Right cardiac atrium (tissue), 5 donors: ENCODE results near the gene NARF. TPM values are rescaled to one million over a fixed set of nuclear protein-coding genes. Genes with fewer than 3 reads are reported as not detected.
A peak's percentile ranks its signal among the peaks of the same experiment; 100 is the strongest.

ENCODE experiments used
- ATAC-seq, 2 donors: fragments of 200-7000 bp; cut with Tn5 transposase; one replicate each; pipeline versions ENCODE4 v1.8.0 to v1.9.1; 2020; ENCODE audit warnings: moderate library complexity in 2 of 2, mild to moderate bottlenecking in 1 of 2
- DNase-seq, 3 donors: peaks; one replicate each; pipeline ENCODE4 v3.0.0-alpha.2; 2020
- H3K27ac ChIP-seq: one replicate; pipeline ENCODE4 v1.5.1; 2013; ENCODE audit warnings: mild to moderate bottlenecking, low read length, control low read depth, moderate library complexity
- H3K27me3 ChIP-seq: one replicate; pipeline ENCODE4 v1.6.1; 2013; ENCODE audit not compliant: control insufficient read depth, insufficient read depth
- H3K4me1 ChIP-seq: one replicate; pipeline ENCODE4 v1.6.1; 2013; ENCODE audit warnings: low read length; ENCODE audit not compliant: control insufficient read depth, insufficient read depth
- H3K4me3 ChIP-seq: one replicate; pipeline ENCODE4 v1.5.1; 2013; ENCODE audit warnings: low read length, control low read depth
- H3K9me3 ChIP-seq: one replicate; pipeline ENCODE4 v1.6.1; 2013; ENCODE audit warnings: low read length; ENCODE audit not compliant: control insufficient read depth
- WGBS: extraction: QIAGEN DNeasy Blood & Tissue Kit; methylation state at CpG from one replicate; pipeline ENCODE4 v1.1.7; 2013; 5-methylcytosine and 5-hydroxymethylcytosine counted together
- intact Hi-C, 4 donors: fragments of 100-400 bp; cut with DNase I; formaldehyde crosslinking; loops; one replicate each; pipeline versions ENCODE4 v1.11.0 to v1.14.0; 2022 to 2023
- polyA plus RNA-seq: library from polyadenylated mRNA; stranded (reverse); fragments of 200-250 nt; gene quantifications from one replicate; pipeline ENCODE4 v1.2.3, GENCODE V29; 2013
- total RNA-seq, 4 donors: library from RNA; stranded (reverse); fragmentation: NEBNext Ultra II Directional; extraction: Animal tissue kit (Norgen Biotek cat#: 25700); gene quantifications; one replicate each; pipeline ENCODE4 v1.2.1, GENCODE V29; 2021
- donor health status: healthy with polysubstance abuse.
- donor health status: DM: no; HTN: yes; CAD: no.
- donor health status: DM: no; HTN: no; CAD: no.
- donor health status: DM: no; HTN: yes; CAD: no; lungs with severe emphysema.
- donor health status: DM: yes; HTN: yes; CAD: no.

The NARF gene
- total and polyA plus RNA-seq, 5 donors = 67.4 to 99.6 (median 79.1) TPM

- DNase-seq (peak in 2 of 3 donors; percentile 24 to 30), ATAC-seq (no peak)
- intact Hi-C loops = no loop called here
- no peak overlapping the region for H3K27ac ChIP-seq
- H3K4me1 ChIP-seq = no peaks in the 10 kb centered on the region
- 85% methylated on average over 13 of the region's 13 CpGs for WGBS
- H3K4me3 ChIP-seq = no peak overlapping the region
- no peaks in the 10 kb centered on the region for H3K9me3 ChIP-seq
- no peaks in the 10 kb centered on the region for H3K27me3 ChIP-seq
These were observed 34.2 kb downstream of the NARF start for GRCh38 chr17:82492643-82493225.

DNA sequence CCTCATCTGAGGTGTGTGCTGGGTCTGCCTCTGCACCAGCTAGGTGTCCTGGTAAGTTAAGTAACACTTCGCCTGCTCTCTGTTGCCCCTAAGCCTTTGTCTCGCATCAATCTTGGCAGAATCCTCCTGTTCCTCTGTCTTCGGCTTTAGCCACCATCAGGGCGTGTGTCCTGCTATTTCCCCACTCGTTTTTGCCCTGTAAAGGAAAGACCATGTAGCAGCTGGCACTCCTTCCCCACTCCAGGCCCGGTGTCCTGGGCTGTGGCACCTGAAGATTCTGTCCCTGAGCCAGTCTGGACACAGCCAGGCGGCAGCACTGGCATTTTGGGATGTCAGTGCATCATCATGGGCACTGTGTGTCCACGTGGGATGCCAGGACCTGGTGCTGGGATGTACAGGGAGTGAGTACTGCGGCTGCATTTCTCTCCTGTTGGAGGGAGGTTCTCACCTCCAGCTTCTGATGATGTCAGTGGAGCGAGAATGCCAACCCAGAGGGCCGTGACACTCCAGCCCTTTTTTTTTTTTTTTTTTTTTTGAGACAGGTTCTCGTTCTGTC lies 34.8 kb downstream of the NARF start:
- no peaks in the 10 kb centered on the region for H3K27me3 ChIP-seq
- H3K4me3 ChIP-seq = no peak overlapping the region
- WGBS = 78% methylated on average over 12 of the region's 12 CpGs
- no peaks in the 10 kb centered on the region for H3K4me1 ChIP-seq
- no peak for ATAC-seq
- intact Hi-C loops = no loop called here
- no peak overlapping the region for H3K27ac ChIP-seq
- H3K9me3 ChIP-seq = no peaks in the 10 kb centered on the region
- DNase-seq = peak in 1 of 3 donors; percentile 25

DNA sequence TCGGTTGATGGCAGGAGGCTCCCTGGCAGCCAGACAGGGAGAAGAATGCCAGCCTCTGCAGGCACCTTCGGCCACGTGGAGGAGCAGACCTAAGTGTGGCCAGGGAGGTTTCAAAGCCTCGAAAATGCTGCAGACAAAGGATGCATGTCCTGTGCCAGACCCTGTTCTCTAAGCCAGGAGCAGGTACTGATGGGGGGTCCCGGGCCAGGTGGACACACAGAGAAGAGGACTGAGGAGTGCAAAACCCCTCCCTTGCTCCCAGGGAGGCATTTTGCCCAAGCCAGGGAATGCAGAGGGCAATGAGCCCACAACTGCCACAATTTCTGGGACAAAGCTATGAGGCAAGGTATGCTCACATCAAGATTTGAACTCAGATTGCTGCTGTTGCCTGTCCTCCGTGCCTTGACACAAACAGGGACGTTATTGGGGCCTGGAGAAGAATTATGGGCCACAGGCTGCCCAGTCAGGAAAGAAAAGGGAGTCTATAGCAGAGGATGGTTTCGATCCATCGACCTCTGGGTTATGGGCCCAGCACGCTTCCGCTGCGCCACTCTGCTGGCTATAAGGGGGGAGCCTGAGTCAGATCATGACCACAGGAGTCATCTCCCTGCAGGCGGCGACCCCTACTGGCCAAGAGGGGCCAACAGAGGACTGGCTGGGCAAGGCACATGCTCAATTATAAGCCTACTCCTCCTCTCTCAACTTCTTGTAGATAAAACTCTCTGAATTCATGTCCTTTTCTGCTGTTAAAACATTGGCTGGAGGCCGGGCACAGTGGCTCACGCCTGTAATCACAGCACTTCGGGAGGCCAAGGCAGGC lies 35.9 kb downstream of the NARF start:
- peak; percentile 86 to 89 for ATAC-seq
- peak overlapping the region; percentile 29 for H3K27ac ChIP-seq
- no peak overlapping the region for H3K4me3 ChIP-seq
- no peaks in the 10 kb centered on the region for H3K9me3 ChIP-seq
- no peaks in the 10 kb centered on the region for H3K4me1 ChIP-seq
- H3K27me3 ChIP-seq = no peaks in the 10 kb centered on the region
- WGBS = 5% methylated on average over 17 of the region's 17 CpGs
- intact Hi-C loops = loop anchor here in 2 of 4 donors (5.0 kb wide), 1 partner anchor 58 kb away; no protein-coding TSS in a partner anchor
- DNase-seq = peak; percentile 87 to 95 (median 93)

GRCh38 chr17:82495844-82496528 lies 37.4 kb downstream of the NARF start:
- Histone ChIP-seq H3K27me3 (no peaks in the 10 kb centered on the region), H3K4me3 (no peak overlapping the region), H3K9me3 (no peaks in the 10 kb centered on the region), H3K4me1 (no peaks in the 10 kb centered on the region), H3K27ac (no peak overlapping the region)
- ATAC-seq = no peak
- WGBS = 68% methylated on average over 12 of the region's 12 CpGs
- DNase-seq = peak in 2 of 3 donors; percentile 42 to 45
- intact Hi-C loops = loop anchor here in 2 of 4 donors (5.0 kb wide), 1 partner anchor 56 kb away; no protein-coding TSS in a partner anchor

GRCh38 chr17:82496529-82497434 lies 38.2 kb downstream of the NARF start:
- 9% methylated on average over 83 of the region's 83 CpGs for WGBS
- peak; percentile 98 to 99 (median 99) for DNase-seq
- peak overlapping the region; percentile 50 for H3K27ac ChIP-seq
- H3K27me3 ChIP-seq = no peaks in the 10 kb centered on the region
- peak; percentile 86 to 89 for ATAC-seq
- H3K4me1 ChIP-seq = no peaks in the 10 kb centered on the region
- intact Hi-C loops = loop anchor here in 2 of 4 donors (5.0 kb wide), 1 partner anchor 56 kb away; no protein-coding TSS in a partner anchor
- peak overlapping the region; percentile 31 for H3K4me3 ChIP-seq
- H3K9me3 ChIP-seq = no peaks in the 10 kb centered on the region

DNA sequence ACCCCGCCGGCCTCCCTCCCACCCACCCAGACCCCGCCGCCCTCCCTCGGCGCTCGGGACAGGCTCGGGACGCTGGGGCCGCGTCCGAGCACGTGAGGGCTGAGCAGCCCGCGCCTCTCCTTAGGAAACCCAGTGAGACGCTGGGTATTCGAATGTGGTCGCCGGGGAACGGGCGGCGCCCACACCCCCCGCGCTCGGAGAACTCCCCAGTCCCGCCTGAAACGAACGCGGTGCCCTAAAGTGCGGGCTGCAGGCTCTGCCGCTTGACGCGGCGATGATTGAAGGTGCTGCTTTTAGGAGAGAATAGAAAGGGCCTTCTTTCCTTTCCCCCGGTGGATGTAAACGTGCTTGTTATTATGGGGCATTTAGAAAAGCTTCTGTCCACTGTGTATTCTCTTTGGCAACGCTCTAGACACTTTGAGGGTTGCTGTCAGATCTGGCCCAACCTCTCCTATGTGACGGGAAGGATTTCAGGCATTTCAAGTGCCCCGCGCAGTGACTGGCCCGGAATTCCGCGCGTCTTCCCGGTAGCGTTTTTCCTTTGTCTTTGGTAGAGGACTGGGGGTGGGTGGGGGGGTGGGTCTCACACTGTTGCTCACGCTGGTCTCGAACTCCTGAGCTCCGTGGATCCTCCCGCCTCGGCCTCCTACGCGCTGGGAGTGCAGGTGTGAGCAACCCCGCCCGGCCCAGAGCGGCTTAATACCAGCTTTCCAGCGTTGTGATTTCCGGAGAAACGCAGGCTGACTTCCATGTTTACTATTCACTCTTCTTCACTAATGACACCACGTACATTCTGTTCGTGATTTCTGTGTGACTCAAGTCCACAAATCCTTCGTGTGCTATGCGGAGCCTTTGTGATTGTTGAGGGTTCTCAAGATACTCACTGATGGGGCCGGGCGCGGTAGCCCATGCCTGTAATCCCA lies 39.2 kb downstream of the NARF start:
- intact Hi-C loops = loop anchor here in 2 of 4 donors (5.0 kb wide), 1 partner anchor 55 kb away; no protein-coding TSS in a partner anchor
- H3K4me3 ChIP-seq = peak overlapping the region; percentile 31
- H3K27me3 ChIP-seq = no peaks in the 10 kb centered on the region
- DNase-seq (peak in 2 of 3 donors; percentile 66 to 79), ATAC-seq (peak; percentile 41 to 48)
- H3K4me1 ChIP-seq = no peaks in the 10 kb centered on the region
- peak overlapping the region; percentile 51 for H3K27ac ChIP-seq
- no peaks in the 10 kb centered on the region for H3K9me3 ChIP-seq
- 7% methylated on average over 66 of the region's 66 CpGs for WGBS

- no peaks in the 10 kb centered on the region for H3K27me3 ChIP-seq
- no peaks in the 10 kb centered on the region for H3K9me3 ChIP-seq
- ATAC-seq (no peak), DNase-seq (peak in 1 of 3 donors; percentile 7)
- H3K27ac ChIP-seq = no peak overlapping the region
- 54% methylated on average over 8 of the region's 8 CpGs for WGBS
- no peaks in the 10 kb centered on the region for H3K4me1 ChIP-seq
- H3K4me3 ChIP-seq = no peak overlapping the region
- intact Hi-C loops = no loop called here
These were observed 43.7 kb downstream of the NARF start for GRCh38 chr17:82502207-82502606.

DNA sequence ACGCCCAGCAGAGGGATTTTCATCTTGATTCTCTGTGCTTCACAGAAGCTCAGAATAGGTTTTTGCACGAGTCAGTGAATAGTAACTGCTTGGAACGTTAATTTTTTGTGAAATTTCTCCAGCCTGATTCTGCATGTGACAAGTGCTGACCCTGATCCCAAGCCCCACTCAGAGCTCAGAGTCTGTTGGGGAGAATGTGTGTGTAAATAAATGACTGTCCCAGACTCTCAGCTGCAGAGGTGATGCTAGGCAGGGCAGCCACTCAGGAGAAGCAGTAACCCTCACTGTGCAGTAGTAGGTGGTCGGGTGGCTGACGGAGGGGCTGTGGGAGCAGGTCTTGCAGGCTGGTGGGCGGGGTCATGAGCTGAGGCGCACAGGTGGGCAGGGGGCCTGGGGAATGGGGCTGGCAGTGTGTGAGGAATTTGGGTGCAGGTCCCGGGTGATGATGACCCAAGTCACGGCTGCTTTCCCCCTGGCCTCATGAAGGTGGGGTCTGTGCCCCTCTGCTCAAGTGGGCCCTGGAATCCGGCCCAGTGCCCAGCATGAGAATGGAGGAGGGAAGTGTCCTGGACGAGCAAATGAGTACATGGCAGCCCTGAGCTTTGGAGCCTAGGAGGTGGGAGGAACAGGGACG lies 44.7 kb downstream of the NARF start:
- H3K4me1 ChIP-seq = no peaks in the 10 kb centered on the region
- H3K9me3 ChIP-seq = no peaks in the 10 kb centered on the region
- H3K4me3 ChIP-seq = no peak overlapping the region
- no peak overlapping the region for H3K27ac ChIP-seq
- no peaks in the 10 kb centered on the region for H3K27me3 ChIP-seq
- no peak for DNase-seq
- intact Hi-C loops = no loop called here
- 77% methylated on average over 12 of the region's 12 CpGs for WGBS
- ATAC-seq = no peak

DNA sequence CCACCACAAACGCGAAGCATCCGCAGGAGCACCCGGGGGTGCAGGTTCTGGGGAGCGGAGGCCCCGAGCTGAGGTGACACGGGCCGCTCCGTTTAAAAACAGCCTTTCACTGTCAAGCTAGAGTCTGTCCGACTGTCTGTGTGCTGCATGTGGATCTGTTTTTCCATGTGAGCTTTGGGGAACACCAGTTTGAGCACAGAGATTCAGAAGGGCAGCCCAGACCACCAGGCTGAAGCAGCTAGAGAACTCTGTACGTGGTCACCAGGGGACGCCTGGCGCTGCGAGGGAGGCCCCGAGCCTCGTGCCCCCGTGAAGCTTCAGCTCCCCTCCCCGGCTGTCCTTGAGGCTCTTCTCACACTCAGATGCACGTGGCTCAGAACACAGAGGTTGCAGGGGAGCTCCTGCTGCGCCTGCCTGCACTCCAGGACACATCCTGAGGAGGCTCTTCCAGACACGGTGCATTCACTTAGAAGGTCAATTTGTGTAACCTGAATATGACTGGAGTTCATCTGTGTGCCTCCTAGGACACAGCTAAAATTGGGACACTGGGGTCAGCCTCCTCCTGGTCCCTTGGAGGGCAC lies 45.3 kb downstream of the NARF start:
- intact Hi-C loops = no loop called here
- no peaks in the 10 kb centered on the region for H3K4me1 ChIP-seq
- no peak overlapping the region for H3K4me3 ChIP-seq
- no peaks in the 10 kb centered on the region for H3K9me3 ChIP-seq
- ATAC-seq = no peak
- 78% methylated on average over 21 of the region's 21 CpGs for WGBS
- H3K27ac ChIP-seq = no peak overlapping the region
- no peak for DNase-seq
- no peaks in the 10 kb centered on the region for H3K27me3 ChIP-seq
